ENCODE data around the gene CNKSR3.

The CNKSR3 gene

DNA sequence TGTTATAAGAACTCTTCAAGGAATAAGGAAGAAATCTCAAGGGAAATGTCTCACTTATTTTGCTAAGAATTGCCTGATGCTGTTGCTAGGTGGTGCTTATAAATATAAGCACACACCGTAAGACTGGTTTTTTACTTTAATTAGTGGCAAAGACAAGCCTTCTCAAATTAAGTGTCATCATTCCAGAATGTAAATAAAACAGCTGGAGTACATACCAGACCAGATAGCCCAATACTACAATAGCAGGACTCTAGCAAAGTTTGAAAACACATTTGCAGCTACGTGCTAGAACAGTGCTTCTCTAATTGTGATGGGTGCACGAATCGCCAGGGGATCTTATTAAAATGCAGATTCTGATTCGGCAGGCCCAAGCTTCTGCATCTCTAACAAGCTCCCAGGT lies 6.8 kb downstream of the CNKSR3 start:
- DNase-seq (ENCODE audit: low read depth in 2 of 2, low spot score in 1 of 2) = no peak

DNA sequence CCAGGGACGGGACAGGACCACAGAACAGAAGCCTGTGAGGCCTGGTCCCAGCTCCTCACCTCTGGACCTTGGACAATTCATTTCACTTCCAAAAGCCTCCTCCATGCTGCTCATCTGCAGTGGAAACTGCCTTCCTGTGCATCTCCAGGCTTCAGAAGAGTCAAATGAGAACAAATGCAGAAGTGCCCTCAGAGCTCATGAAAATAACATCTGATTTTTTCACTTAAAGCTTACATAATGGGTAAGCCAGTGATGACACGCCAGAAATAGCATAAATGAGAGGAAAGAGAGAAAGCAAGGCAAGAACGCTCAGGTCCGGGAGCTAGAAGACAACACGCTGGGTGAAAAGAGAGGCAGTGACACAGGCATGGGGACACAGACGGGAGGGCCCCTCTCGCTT lies 7.9 kb downstream of the CNKSR3 start:
- DNase-seq (ENCODE audit: low read depth in 2 of 2, low spot score in 1 of 2) = no peak

DNA sequence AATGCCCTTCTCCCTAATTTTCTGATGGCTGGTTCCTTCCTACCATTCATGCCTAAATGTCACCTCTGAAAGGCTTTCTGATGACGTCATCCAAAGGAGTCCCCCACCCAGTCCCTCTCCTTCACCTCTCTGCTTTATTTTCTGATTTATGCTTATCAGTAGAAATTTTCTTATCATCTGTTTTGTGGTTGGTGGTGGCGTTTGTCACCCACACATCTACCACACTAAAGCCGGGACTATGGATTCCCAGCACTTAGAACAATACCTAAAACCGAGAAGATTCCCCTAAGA lies 9.0 kb downstream of the CNKSR3 start:
- DNase-seq (ENCODE audit: low read depth in 2 of 2, low spot score in 1 of 2) = no peak

DNA sequence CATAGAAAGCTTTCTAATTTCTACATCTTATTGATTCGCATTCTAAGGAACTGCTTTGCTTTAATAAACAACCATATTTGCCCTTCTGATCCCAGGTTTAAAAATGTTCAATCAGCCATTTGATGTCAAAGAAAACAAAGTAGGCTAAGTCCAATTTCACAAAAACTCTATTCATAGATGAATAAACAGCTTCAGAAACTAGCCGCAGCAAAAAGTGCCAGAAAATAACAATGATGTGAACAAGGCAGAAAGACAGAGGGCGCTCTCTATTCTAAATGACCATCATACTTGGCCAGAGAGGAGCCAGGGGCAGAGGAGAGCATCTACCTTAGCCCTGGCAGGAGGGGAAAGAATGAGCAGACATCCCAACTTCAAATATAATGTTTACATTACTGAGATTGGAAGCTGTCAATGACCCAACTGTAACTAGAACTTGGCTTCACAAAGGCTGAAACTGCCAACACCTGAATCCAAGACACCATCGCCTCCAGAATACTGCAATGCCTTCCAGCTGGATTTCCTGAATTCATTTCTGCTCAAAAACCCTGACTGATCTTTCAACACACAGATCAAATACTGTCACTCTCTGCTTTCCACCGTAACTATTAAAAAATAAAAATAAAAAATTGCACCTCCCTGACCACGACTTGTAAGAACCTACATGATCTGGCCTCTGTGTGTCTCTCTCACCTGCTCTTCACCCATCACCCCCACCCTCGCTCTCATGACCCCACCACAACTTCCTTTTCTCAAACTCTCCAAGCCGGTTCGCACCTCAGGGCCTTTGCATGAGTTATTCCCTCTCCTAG lies 9.5 kb downstream of the CNKSR3 start:
- no peak for DNase-seq (ENCODE audit: low read depth in 2 of 2, low spot score in 1 of 2)

DNA sequence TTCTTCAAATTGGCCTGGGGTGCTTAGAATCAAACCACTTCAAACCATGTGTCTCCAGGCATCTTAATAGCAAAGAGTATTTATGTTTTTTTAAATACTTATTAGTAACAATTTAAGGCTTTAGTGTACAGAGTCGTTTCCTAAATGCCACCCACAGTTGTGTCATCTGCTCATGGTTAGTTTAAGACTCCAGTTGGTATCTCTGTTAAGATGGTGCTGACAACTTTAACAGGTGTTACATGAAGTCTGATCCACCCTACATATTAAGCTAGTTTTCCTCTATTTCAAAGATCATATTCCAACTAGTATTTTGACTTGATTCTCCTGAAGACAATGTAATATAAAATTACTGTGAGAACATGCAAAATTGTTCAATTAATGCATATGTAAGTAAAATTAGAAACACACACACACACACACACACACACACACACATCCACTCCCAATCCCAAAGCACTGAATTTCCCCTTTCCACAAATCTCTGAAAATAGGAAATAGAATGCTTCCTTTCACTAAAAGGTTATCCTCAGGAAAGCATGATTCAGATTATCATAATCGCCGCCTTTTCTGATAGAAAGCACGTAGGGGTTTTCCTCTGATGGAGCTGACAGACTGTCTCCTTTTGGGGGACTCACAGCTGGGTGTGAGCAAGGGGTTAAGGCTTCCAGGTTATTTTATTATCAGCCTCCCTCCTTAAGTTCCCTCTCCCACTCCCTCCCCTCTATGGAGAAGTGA lies 10.5 kb downstream of the CNKSR3 start:
- DNase-seq (ENCODE audit: low read depth in 2 of 2, low spot score in 1 of 2) = no peak

DNA sequence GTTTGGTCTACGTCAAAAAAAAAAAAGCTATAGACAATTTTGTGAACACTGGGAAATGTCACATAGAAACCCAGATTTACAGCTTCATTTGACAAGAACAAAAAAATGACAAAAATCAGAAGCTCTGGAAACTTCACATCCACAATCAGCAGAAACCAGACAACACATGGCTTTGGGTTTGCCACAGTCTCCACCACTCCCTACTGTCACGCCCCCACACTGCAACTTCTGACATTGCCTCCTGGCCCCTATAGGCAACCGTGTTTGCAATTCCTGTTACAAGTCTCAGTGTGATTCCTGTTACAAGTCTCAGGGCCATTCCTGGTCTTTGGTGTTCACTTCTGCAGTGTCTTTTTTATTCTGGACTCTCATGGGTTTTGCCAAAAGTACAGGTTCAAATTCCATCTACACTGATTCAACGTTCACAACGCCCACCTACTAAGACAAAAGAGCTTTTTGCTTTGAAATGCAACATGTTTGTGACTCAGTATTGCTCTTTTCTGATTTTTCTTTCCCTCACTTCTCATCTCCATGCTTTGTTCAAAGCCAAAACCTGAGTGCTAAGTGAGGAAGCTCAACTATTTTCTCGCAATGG lies 12.0 kb downstream of the CNKSR3 start:
- DNase-seq (ENCODE audit: low read depth in 2 of 2, low spot score in 1 of 2) = no peak

DNA sequence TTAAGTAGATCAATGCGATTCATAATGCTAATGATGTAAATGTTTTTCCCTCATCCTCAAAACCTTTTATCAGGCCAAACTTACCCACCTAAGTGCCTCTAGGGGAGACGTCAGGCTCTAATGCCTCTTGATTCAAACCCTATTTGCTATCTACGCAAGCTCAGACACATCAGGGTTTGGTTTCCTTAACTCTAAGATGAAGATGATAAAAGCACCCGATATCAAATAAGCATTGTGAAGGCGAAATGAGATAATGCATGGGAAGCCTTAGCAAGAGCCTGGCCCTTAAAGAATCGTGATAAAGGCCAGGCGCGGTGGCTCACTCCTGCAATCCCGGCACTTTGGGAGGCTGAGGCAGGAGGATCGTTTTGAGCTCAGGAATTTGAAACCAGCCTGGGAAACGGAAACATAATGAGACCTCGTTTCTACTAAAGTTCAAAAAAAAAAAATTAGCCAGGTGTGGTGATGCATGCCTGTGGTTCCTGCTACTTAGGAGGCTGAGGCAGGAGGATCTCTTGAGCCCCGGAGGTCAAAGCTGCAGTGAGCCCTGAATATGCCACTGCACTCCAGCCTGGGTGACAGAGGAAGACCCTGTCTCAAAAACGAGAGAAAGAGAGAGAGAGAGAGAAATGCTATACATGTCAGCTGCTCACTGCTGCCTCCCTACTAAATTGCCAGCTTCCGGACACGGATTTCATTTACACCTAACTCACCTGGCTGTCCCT lies 13.5 kb downstream of the CNKSR3 start:
- DNase-seq (ENCODE audit: low read depth in 2 of 2, low spot score in 1 of 2) = no peak

DNA sequence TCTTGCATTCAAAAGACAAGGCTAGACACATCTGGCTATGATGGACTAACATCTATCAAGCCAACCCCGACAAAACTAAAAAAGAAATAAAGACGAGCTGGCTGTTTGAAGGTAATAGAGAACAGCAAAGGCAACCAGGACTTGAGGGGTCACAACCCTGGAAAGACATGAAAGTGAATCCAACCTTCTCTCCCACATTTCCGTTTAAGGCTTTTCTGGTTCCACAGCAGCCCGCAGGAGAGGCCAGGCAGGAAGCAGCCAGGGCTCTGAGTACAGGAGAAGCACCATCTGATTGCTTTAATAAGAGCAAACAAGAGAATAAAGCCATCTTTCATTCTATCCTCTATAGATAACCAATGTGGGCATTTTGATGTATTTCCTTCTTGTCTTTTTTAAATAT lies 14.3 kb downstream of the CNKSR3 start:
- no peak for DNase-seq (ENCODE audit: low read depth in 2 of 2, low spot score in 1 of 2)

DNA sequence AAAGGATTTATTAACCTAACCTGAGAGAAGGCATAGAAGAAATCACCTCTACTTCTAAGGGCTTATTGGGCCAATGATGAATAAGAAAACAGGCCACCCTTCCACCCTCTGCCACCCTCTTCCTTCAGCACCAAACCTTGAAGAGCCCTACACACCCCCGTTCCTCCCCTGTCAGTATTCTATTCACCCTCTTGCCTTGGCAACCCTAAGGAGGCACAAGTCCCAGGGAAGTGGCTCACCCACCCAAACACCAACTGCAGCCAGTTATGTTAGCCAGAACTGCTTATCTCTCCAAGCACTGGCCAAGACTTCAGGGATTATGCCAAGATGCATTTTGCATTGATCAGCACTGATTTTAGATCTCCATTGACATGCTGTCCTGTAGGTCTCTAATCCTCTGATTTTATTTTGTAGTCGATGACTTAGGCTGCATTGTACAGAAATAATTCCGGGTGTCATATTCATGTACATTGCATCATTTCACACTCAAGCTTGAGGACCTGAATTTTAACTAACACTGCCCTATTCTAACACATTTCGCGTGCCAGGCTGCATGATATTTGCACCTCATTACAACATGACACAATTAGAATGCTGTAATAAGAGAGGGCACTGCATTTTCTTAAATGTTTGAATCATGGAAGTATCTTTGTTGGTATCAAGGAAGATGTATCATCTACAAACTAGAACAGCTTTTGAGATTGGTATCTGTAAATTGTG lies 15.7 kb downstream of the CNKSR3 start:
- DNase-seq (ENCODE audit: low read depth in 2 of 2, low spot score in 1 of 2) = no peak

DNA sequence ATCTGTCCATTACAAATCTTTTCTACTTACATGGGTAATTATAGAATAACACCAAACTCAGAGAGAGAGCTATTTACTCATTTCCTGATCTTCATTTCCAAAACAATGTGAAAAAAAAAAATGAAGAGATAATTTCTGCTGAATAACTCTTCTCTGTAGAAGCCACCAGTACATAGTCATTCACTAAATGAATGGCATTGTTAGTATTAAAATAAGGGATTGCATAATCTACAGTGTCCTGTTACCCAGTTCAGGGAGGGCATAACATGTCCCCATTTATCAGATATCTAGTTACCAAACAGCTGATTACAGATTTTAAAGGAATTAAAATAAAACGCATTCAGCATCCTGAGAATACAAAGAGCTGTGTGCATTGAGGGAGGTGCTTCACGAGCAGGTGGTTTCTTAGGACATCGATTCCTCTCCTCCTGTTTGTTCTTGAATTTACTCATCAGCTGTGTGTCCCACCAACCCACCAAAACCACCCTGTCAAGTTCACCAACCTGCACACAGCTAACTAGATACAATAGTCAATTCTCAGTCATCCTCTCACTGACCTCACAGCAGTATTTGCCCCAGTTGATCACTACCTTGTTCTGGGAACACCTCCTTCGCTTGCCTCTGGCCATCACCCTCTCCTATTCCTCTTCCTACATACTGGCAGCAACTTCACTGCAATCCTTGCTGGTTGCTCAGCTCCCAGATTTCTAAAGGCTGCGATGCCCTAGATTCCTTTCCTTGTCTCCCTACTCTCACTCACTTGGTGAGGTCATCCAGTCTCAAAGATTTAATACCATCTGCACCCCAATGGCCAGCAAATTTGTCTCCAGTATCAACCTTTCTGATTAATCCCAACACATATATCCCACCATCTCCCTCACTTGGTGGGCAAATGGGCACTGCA lies 18.7 kb downstream of the CNKSR3 start:
- DNase-seq (ENCODE audit: low read depth in 2 of 2, low spot score in 1 of 2) = no peak

DNA sequence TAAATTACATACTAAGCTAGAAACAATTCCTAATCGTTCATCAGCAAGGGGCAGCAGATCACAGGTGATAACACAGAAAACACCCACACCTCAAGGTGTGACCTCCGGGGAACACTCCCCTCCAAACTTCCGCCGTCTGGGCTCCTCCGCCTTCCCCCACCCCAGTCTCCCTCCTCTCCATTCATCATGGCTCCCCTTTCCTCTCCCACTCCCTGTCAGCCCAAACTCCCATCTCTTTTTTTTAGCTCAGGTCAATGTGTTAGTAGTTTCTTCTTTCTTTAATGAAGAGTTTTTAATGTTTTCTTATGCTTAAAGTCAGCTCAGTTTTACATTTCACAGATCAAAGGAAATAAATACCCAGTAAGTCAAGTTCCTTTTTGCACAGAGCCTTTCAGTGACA lies 20.7 kb downstream of the CNKSR3 start:
- DNase-seq (ENCODE audit: low read depth in 2 of 2, low spot score in 1 of 2) = no peak

DNA sequence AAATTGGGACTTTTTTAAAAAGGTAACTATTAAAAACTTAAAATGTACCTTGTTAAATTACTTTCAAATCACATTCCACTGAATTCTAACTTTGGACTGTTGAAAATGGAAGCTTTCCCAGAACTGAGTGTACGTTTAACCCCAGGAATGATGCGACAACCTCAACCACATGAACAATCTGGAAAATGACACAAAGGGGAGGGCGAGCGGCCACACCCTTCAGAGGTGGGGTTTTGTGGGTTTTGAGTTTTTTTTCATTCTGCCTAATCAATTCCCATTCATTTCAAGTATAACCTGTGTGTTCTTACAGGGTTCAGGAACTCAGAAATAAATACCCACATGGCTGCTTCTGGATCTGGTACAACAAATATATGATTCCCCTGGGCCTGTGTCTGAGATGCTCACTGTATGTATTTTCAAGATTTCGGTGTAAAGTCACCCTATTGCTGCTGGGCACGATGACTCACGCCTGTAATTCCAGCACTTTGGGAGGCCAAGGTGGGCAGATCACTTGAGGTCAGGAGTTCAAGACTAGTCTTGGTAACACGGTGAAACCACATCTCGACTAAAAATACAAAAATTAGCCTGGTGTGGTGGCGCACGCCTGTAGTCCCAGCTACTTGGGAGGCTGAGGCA lies 21.6 kb downstream of the CNKSR3 start:
- DNase-seq (ENCODE audit: low read depth in 2 of 2, low spot score in 1 of 2) = no peak

DNA sequence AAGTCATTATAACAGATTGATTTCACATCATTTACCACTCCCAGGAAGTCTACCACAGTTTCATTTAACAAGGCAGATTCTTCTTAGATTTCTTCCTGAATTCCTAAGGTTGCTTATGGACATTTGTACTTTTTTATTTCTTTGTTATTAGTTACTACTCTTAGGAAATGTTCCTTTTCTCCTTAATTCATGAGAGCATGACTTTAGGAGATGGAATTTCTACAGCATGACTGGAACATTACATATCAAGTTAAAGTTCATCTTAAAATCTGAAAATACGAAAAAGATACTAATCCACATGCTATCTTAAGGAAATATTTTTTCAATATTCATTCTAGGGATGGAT lies 22.3 kb downstream of the CNKSR3 start:
- no peak for DNase-seq (ENCODE audit: low read depth in 2 of 2, low spot score in 1 of 2)

DNA sequence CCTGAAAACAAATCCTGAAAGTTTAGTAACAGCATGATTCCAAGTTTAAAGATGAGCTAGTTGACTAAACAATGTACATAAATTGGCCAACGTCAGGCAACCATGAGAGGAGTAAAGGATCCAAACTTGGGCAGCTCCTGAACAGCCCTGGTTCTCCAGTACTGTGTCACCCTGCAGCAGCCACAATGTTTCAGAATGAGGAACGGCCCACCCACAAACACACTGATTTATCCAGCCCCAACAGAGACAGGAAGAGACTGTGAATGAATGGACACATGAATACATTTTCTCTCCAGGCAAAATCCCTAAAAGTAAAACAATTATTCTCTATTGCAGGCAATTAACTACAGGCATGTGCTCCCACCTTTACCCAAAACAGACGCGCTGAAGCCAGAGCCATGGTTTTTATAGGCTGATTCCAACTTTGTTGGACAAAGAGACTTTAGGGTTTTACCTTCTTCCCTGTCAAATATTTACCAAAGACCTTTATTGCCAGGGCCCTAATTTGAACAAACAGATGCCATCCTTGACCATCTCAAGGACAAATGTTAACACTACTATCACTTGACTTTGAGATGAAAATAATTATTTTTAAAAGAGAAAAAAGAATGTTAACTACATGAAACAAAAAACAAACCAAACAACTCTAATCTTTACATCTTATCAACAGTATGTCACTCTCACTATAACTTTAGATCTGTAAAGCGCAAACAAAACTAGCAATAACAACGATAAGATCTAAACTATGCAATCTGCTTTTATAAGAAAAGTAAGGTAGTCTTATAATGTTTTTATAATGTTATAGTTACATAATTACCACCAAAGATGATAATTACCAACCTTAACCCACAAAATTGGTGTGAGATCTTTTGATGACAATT lies 22.9 kb downstream of the CNKSR3 start:
- no peak for DNase-seq (ENCODE audit: low read depth in 2 of 2, low spot score in 1 of 2)

DNA sequence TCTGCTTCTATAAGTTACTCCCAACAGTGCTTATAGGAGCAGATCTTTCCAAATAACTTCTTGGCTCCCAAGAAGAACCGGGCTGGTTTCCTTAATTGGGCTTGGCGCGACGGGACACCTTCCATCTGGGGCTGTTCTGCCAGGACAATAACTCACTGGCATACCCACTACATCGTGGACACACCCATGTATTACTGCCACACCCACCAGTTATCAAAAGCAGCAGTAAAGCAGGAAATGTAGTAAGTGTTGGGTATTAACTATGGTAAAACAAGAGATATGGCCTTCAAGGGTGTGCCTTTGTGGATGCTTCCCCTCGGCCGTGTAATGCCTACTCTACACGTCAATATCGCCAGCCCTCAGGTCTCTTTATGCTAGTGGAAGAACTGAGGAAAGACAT lies 24.7 kb downstream of the CNKSR3 start:
- DNase-seq (ENCODE audit: low read depth in 2 of 2, low spot score in 1 of 2) = no peak

DNA sequence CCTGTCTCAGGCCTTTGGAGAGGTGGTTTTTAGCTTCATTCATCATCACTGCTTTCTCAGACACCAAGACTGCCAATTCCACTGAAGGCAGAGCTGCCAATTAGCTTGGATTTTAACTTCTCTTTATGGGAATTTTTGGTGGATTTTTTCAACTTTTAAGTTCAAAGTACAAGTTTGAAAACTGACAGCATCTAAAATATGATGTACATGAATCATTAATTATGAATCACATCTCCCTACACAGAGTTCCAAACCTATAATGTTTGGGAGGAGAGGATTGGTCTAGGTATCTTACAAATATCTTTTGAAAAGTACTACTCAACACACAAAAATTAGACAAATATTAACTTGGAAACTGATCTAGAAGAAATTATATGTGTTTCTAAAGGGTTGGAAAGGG lies 25.5 kb downstream of the CNKSR3 start:
- DNase-seq (ENCODE audit: low read depth in 2 of 2, low spot score in 1 of 2) = no peak

DNA sequence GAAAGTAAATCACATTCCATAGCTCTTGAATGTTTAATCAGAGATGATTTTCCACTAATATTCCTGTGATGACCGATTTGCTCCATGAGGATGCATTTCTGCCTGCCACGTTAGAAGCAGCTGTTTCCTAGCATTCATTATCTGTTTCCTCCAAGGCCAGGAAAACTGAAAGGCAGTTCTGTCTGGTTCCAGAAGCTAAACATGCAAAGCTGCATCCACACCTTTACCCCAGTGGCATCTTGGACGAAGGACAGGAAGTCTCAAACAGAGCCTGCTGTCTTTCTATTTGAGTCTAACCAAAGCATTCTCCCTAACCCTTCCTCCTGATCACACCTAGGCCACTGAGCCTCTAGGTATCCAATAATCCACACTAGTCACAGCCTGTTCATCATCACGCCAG lies 27.6 kb downstream of the CNKSR3 start:
- no peak for DNase-seq (ENCODE audit: low read depth in 2 of 2, low spot score in 1 of 2)

DNA sequence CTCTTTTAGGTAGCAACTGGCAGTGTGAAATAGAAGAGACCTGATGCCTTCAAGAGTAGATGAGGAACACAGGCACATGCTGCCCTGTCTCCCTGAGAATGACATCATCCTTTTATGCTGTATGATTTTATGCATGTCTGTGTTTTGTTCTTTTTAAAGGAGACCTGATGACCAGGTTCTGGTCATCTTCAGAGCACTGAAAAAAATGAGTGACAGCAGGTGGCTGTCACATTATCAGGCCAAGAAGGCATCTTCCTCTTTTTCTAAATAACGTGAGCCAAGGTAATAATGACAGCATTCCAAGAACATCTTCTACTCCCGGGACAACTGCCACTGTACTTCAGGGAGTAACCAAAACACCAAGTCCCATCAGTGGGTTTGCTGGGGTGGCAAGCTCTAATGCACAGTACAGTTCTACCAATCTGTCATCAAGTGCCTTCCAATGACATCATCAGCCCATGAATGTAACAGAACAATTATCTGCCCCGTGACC lies 28.9 kb downstream of the CNKSR3 start:
- DNase-seq (ENCODE audit: low read depth in 2 of 2, low spot score in 1 of 2) = no peak
